Measurements from ENCODE around the gene TENM4.

The TENM4 gene

DNA sequence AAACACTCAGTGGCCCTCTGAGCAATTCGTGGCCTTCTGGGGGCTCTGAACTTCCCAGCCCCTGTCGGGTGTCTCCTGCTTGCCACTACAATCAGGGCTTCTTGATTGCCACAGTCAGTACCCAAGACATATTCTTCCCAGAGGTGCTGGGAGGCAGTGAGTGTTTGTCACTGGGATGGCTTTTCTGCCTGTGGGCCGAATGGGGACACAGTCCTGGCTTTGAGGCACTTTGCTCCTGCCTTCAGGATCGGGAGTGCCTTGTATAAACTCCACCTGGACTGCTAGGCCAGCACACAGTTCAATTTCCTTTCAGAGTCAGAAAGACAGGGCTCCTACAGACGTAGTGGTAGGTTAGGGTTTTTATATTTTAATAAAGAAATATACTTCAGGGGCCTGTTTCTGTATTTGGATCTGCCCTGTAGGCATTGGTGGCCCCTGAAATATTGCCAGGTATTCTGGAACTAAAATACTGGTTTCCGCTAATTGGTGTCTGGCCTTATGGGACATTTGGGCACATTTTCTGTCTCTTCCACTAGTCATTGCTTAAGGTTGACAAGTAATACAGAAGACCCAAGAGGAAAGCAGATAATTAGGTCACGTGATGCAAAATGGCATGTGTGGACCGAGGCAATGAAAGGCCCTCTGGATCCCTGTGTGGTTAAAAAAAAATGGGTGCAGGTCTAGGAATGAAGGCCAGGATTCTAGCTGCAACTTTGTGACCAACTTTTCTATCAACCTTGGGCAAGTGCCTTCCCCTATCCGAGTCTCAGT, 767.8 kb downstream of the TENM4 start:
- H3K4me3 Mint-ChIP-seq, result no peak overlapping the region
- no peaks in the 10 kb centered on the region for H3K4me1 Mint-ChIP-seq (ENCODE audit: low read depth)
- H3K36me3 Mint-ChIP-seq (ENCODE audit: low read depth), result no peaks in the 10 kb centered on the region
- H3K9me3 Mint-ChIP-seq, result no peaks in the 10 kb centered on the region
- intact Hi-C loops (cut with micrococcal nuclease), result no loop called here
- no peak overlapping the region for H3K27ac Mint-ChIP-seq
- peaks cover 1% of the 10 kb centered on the region for H3K27me3 Mint-ChIP-seq

DNA sequence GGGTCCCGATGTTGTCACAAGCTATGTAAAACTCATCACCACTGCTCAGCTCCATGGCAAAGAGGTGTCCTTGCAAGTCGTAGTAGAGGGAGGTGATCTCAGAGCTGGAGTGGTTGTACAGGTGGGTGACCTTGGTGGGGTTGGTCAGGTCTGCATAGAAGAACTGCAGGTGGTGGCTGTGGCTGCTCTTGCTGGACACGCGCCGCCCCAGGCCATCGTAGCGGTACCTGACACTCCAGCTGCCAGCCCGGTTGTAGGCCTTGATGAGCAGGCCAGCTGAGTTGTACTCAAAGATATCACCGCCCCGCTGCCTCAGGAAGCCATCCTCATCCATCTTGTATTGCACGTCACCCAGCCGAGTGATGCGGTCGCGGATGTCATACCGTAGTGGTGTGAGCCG, 771.6 kb downstream of the TENM4 start:
- Mint-ChIP-seq H3K27ac (no peak overlapping the region), H3K27me3 (peaks cover 6% of the 10 kb centered on the region), H3K9me3 (no peaks in the 10 kb centered on the region), H3K4me3 (no peak overlapping the region), H3K4me1 (ENCODE audit: low read depth) (no peaks in the 10 kb centered on the region), H3K36me3 (ENCODE audit: low read depth) (no peaks in the 10 kb centered on the region)
- intact Hi-C loops (cut with micrococcal nuclease), result no loop called here

DNA sequence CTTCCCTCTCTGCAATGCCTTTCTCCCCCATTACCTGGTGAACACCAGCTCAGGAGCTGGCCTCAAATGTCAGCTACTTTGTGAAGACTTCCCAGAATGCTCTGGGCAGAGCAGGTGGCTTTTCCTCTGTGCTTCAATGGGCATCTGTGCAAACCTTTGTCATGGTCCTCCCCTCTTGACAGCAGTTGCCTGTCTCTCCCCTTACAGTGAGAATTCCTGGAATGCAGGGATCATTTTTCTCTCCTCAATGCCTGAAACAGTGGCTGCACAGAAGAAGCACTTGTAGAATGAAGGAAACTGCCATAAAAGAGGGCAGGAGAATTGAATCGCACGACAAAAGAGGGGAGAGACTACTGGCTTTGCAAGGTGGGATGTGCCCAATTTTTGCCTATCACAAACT, 773.4 kb downstream of the TENM4 start:
- intact Hi-C loops (cut with micrococcal nuclease), result no loop called here
- Mint-ChIP-seq H3K27me3 (peaks cover 9% of the 10 kb centered on the region), H3K36me3 (ENCODE audit: low read depth) (no peaks in the 10 kb centered on the region), H3K27ac (no peak overlapping the region), H3K9me3 (no peaks in the 10 kb centered on the region), H3K4me3 (no peak overlapping the region), H3K4me1 (ENCODE audit: low read depth) (no peaks in the 10 kb centered on the region)

DNA sequence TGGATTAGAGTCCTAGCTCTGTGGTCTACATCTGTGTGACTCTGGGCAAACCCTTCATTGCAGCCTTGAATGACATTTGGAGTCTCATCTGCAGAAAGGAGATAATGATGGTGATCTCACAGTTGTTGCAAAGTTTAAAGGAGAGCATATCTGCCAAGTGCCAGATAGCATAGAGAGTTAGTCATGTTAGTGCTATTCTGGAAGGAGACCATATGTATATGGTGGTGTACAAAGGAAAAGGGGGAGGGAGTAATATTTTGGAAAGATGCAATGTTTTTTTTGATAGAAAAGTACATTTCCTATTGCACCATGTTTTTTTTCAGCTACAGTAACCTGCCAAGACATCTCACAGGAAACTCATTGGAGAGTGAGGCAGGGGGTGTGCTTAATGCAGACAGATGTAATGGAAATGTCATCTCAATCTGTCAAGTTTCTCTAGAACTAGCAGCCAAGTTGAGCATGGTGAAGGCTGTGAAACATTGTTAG, 774.1 kb downstream of the TENM4 start:
- Mint-ChIP-seq H3K27me3 (peaks cover 9% of the 10 kb centered on the region), H3K4me1 (ENCODE audit: low read depth) (no peaks in the 10 kb centered on the region), H3K27ac (no peak overlapping the region), H3K36me3 (ENCODE audit: low read depth) (no peaks in the 10 kb centered on the region), H3K4me3 (no peak overlapping the region), H3K9me3 (no peaks in the 10 kb centered on the region)
- intact Hi-C loops (cut with micrococcal nuclease), result no loop called here

DNA sequence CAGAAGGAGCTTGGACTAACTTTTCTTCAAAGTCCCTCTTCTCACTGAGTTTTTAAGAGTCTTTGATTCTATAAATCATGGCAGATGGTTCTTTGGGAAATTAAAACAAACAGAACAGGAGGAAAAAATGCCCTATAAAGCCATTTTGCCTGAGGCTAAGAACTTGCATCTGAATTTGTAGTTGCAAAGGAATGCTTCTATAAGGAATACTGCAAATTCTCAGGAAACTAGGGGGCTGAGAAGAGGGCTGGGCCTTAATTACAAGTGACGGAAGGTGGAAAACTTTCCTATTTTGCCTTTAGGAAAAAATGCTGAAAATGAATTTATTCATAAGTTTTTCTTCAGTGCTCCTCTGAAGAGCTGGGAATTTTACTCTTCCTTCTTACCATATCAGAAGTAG, 776.2 kb downstream of the TENM4 start:
- Mint-ChIP-seq H3K27me3 (peaks cover 9% of the 10 kb centered on the region), H3K36me3 (ENCODE audit: low read depth) (no peaks in the 10 kb centered on the region), H3K27ac (no peak overlapping the region), H3K4me3 (no peak overlapping the region), H3K4me1 (ENCODE audit: low read depth) (no peaks in the 10 kb centered on the region), H3K9me3 (no peaks in the 10 kb centered on the region)
- intact Hi-C loops (cut with micrococcal nuclease), result no loop called here

DNA sequence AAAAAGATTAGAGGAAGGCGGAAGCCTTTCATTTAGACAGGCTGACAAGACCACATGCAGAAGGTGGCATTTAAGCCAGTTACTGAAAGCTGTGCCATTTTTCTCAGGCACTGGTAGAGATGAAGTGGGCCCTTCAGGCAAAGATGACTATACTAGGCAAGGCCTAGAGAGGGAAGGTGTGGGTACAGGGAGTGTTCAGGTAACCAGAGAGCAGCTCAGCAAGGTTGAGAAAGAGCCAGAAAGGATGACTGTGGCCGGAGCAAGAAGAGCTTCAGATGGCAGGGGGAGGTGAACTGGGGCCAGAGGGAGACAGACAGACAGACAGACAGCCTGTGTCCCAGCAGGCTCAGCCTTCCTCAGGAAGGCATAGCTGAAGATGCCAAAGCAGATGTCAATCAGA, 778.0 kb downstream of the TENM4 start:
- no peaks in the 10 kb centered on the region for H3K4me1 Mint-ChIP-seq (ENCODE audit: low read depth)
- H3K4me3 Mint-ChIP-seq, result no peak overlapping the region
- intact Hi-C loops (cut with micrococcal nuclease), result no loop called here
- H3K9me3 Mint-ChIP-seq, result no peaks in the 10 kb centered on the region
- H3K36me3 Mint-ChIP-seq (ENCODE audit: low read depth), result no peaks in the 10 kb centered on the region
- H3K27ac Mint-ChIP-seq, result no peak overlapping the region
- H3K27me3 Mint-ChIP-seq, result peaks cover 9% of the 10 kb centered on the region

DNA sequence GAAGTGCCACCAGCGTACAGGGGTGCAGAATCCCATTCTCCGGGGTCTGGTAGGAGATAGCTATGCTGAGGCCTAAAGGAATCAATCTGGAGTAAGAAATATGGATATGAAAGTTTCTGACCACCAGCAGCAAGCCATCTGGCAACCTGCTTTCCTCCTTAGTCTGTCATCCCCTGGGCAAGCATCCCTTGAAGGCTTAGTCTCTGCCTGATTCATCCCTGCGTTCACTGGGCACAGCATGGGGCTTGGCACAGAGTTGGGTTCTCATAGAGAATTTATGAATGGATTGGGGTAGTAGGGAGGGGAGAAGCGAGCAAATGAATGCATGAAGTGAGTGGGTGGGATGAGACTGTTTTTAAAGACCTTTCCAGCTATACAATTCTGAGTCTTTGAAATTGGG, 780.4 kb downstream of the TENM4 start:
- Mint-ChIP-seq H3K27ac (no peak overlapping the region), H3K27me3 (peaks cover 6% of the 10 kb centered on the region), H3K9me3 (no peaks in the 10 kb centered on the region), H3K4me1 (ENCODE audit: low read depth) (no peaks in the 10 kb centered on the region), H3K4me3 (no peak overlapping the region), H3K36me3 (ENCODE audit: low read depth) (no peaks in the 10 kb centered on the region)
- intact Hi-C loops (cut with micrococcal nuclease), result no loop called here

DNA sequence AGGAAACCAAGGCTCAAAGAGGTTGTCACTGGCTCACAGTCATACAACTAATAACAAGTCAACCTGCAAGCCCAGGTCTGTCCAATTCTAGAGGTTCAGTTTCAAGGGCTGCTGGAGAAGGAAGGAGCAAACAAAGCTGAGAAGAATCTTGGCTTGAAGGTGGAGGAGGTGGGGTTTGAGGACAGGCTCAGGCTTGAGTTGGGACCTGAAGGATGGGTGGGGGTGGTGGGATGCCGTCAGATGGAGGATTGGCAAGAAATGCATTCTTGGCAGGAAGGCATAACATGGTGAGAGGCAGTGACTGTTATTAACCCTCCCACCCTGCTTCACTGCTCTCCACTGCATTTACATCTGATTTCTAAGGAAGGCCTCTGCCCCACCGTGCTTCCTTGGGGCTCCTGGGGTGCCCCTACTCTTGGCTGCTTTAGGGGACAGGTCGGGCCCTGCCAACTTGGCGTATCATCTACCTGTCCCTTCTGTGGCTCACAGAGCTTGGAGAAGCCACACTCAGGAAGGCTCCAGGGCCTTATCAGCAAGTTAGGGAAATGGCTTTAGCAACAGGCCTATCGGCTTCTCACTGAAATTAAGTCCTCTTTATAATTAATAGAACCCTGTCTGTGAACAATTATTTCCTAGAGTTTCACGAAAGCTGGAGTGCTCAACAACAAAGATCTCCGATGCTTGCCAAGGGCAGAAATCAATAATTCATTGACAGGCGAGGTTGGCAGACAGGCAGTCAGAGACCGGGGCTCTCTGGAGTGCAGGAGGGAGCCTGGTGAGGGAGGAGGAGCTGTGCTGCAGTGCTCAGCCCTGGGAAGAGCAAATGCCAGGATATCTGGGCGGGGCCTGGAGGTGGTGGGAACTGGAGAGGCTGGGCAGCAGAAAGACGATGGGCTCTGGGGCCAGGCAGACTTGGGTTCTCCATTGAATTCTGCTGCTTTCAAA, 781.2 kb downstream of the TENM4 start:
- Mint-ChIP-seq H3K9me3 (no peaks in the 10 kb centered on the region), H3K27ac (no peak overlapping the region), H3K27me3 (peaks cover 3% of the 10 kb centered on the region), H3K4me3 (no peak overlapping the region), H3K4me1 (ENCODE audit: low read depth) (no peaks in the 10 kb centered on the region), H3K36me3 (ENCODE audit: low read depth) (no peaks in the 10 kb centered on the region)
- intact Hi-C loops (cut with micrococcal nuclease), result no loop called here

DNA sequence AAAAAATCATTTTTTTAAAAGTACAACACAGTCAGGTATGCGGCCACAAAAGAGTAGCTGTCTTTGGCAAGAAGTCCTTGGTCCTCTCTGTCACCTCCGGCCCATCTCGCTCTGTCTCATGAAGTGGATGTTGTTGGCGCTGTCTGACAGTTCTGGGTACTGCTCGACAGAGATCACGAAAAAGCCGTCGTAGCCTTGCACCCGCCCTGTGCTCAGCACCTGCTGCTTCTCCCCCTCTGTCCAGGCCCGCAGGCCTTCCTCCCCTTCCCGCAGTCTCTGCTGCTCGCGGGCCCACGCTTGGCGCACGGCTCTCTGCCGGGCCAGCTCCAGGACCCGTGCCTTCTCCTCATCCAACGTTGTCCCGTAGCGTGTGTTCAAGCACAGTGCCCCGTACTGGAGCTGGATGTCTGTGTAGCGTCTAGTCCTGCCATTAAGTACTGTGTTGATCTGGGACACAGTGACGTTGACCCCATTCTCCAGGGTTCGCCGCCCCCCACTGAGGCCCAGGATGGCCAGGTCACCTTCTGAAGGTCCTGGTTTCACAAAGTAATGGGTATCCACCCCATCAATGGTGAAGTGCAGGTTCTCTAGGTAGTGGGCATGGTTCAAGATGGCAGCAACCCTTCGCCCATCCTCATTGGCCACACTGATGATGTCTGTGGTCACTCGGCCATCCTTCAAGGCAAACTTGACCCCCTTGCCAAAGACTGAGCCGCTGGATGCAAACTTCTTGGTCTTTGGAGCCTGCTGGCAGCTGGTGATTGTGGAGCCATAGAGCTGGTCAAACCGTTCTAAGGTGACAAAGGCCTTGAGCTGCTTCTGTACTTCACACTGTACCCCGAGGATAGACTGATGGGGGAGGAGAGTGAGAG, 782.6 kb downstream of the TENM4 start:
- H3K36me3 Mint-ChIP-seq (ENCODE audit: low read depth), result no peaks in the 10 kb centered on the region
- no peak overlapping the region for H3K27ac Mint-ChIP-seq
- H3K9me3 Mint-ChIP-seq, result no peaks in the 10 kb centered on the region
- H3K4me3 Mint-ChIP-seq, result no peak overlapping the region
- H3K27me3 Mint-ChIP-seq, result peaks cover 3% of the 10 kb centered on the region
- intact Hi-C loops (cut with micrococcal nuclease), result no loop called here
- no peaks in the 10 kb centered on the region for H3K4me1 Mint-ChIP-seq (ENCODE audit: low read depth)

DNA sequence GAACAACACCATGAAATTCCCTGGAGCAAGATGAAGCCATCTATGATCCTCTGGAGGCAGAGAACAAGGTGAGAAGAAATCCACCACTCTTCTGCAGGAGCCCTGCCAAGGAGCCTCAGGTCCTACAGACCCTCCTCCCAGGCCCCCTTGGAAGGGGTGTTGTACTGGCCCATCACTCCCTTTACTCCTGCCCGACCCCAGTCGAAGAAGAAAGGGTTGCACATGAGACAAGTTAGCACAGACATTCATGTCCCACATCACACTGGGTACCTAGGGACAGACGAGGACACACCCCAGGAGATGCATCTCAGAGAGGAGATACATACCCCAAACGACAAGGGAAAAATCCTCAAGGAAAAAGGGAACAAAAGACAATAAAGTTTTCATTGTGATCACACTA, 783.4 kb downstream of the TENM4 start:
- Mint-ChIP-seq H3K36me3 (ENCODE audit: low read depth) (no peaks in the 10 kb centered on the region), H3K27ac (no peak overlapping the region)
- intact Hi-C loops (cut with micrococcal nuclease), result no loop called here

DNA sequence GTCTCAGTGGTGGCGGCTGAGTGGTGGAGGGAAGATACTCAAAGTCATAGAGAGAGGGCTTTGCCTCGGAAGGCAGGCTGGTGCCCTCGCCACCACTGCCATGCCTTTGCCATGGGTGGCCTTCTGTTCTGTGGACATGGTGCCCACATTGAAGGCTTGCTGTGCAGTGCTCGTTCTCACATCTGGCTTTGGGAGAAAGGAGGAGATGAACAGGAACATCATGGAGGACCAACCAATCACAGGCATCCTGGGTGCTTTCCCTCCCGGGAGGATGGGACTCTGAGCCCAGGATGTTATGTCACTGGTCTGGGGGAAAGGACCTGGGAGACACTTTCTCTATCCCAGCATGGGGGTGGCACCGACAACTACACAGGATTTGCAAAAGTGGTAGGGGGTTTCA, 783.8 kb downstream of the TENM4 start:
- H3K36me3 Mint-ChIP-seq (ENCODE audit: low read depth), result no peaks in the 10 kb centered on the region
- H3K27ac Mint-ChIP-seq, result no peak overlapping the region
- no peaks in the 10 kb centered on the region for H3K27me3 Mint-ChIP-seq

More for the DNA sequence above, 783.4 kb downstream of the TENM4 start:
- Mint-ChIP-seq H3K4me3 (no peak overlapping the region), H3K9me3 (no peaks in the 10 kb centered on the region), H3K27me3 (no peaks in the 10 kb centered on the region), H3K4me1 (ENCODE audit: low read depth) (no peaks in the 10 kb centered on the region)

DNA sequence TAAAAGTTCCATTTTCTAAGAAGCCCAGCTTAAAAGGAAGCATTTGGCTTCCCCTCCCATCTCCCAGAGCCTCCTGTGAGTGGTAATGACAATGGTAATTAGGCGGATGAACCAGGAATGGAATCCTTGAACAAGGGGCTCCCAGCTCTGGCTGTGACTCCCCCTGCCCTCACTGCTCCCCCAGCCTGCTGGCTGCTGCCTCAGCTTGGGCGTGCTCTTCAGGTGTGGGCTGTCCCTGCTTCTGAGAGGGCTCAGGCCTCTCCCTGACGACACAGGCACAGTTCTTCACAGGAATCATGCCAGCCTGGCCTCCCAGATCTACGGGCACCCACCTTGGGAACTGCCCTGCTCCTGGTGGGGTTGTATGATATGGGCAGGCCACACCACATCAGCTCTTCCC, 784.5 kb downstream of the TENM4 start:
- no peaks in the 10 kb centered on the region for H3K4me1 Mint-ChIP-seq (ENCODE audit: low read depth)
- no peak overlapping the region for H3K4me3 Mint-ChIP-seq
- no peaks in the 10 kb centered on the region for H3K36me3 Mint-ChIP-seq (ENCODE audit: low read depth)
- no peak overlapping the region for H3K27ac Mint-ChIP-seq
- no peaks in the 10 kb centered on the region for H3K27me3 Mint-ChIP-seq
- H3K9me3 Mint-ChIP-seq, result no peaks in the 10 kb centered on the region
- intact Hi-C loops (cut with micrococcal nuclease), result no loop called here

More for the DNA sequence above, 783.8 kb downstream of the TENM4 start:
- Mint-ChIP-seq H3K9me3 (no peaks in the 10 kb centered on the region), H3K4me1 (ENCODE audit: low read depth) (no peaks in the 10 kb centered on the region), H3K4me3 (no peak overlapping the region)
- intact Hi-C loops (cut with micrococcal nuclease), result no loop called here

DNA sequence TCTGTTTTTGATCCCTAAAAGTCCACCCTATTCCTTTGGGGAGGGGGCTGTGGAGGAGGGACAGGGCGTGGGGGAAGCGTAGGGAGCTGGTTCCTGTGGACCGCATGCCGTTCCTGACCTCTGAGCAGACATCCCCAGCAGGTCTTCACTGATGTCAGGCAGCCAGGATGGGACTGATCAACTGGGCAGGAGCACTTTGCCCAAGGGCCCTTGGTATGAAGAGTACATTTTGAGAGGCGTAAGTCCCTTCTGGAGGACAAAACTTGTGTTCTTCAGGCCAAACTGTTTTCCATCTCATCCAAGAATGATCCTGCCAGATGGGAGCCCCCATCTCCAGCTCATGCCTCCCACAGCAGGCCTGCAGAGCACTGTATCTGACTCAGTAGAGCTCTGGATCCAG, 785.3 kb downstream of the TENM4 start:
- intact Hi-C loops (cut with micrococcal nuclease), result no loop called here

More for the DNA sequence above, 785.3 kb downstream of the TENM4 start:
- H3K27ac Mint-ChIP-seq, result no peak overlapping the region
- no peak overlapping the region for H3K4me3 Mint-ChIP-seq
- H3K9me3 Mint-ChIP-seq, result no peaks in the 10 kb centered on the region
- H3K36me3 Mint-ChIP-seq (ENCODE audit: low read depth), result no peaks in the 10 kb centered on the region
- H3K4me1 Mint-ChIP-seq (ENCODE audit: low read depth), result no peaks in the 10 kb centered on the region
- no peaks in the 10 kb centered on the region for H3K27me3 Mint-ChIP-seq

Measured in dendritic cell treated with granulocyte-macrophage colony-stimulating factor and Interleukin-4, amounts not matched to agents 40 ng/mL and 50 ng/mL, for 4 days (primary cell).